Lower lobe of right lung (tissue), 2 donors: ENCODE data around the gene IL12A. TPM values are rescaled to one million over a fixed set of nuclear protein-coding genes. Genes with fewer than 3 reads are reported as not detected.

Source experiments
- ATAC-seq, 2 donors: fragments of 200-7000 bp; cut with Tn5 transposase; one replicate each; pipeline ENCODE4 v1.9.1; 2020 to 2022; ENCODE audit warnings: mild to moderate bottlenecking in 2 of 2, moderate library complexity in 2 of 2
- DNase-seq: peaks from one replicate; pipeline ENCODE4 v3.0.0-alpha.2; 2020
- H3K27ac ChIP-seq: fragments of 200-600 bp; one replicate; pipeline ENCODE4 v1.8.0; 2022
- H3K27me3 ChIP-seq: fragments of 200-600 bp; one replicate; pipeline ENCODE4 v1.8.0; 2022; ENCODE audit warnings: low read depth
- H3K36me3 ChIP-seq: fragments of 200-600 bp; one replicate; pipeline ENCODE4 v1.8.0; 2022; ENCODE audit warnings: mild to moderate bottlenecking
- H3K4me1 ChIP-seq: fragments of 200-600 bp; one replicate; pipeline ENCODE4 v1.8.0; 2022
- H3K4me3 ChIP-seq: fragments of 200-600 bp; one replicate; pipeline ENCODE4 v1.8.0; 2022; ENCODE audit warnings: mild to moderate bottlenecking
- H3K9me3 ChIP-seq: fragments of 200-600 bp; one replicate; pipeline ENCODE4 v1.8.0; 2022
- CTCF ChIP-seq: fragments of 200-600 bp; IDR thresholded peaks from one replicate; pipeline ENCODE4 v1.8.0; 2022; ENCODE audit warnings: antibody characterized with exemption, mild to moderate bottlenecking
- intact Hi-C: fragments of 100-400 bp; cut with DNase I; formaldehyde crosslinking; loops from one replicate; pipeline ENCODE4 v1.11.0; 2022
- total RNA-seq: library from RNA; stranded (reverse); fragmentation: NEBNext Ultra II Directional; extraction: Animal tissue kit (Norgen Biotek cat#: 25700); gene quantifications from one replicate; pipeline ENCODE4 v1.2.1, GENCODE V29; 2021
- donor health status: DM: no; HTN: yes; CAD: no; lungs with severe emphysema.

The IL12A gene
- total RNA-seq, 1 donor from 2014 or later: 2.9 TPM

GRCh38 chr3:160020057-160020711, 31.5 kb downstream of the IL12A start:
- H3K4me1 ChIP-seq: no peaks in the 10 kb centered on the region
- no peak for ATAC-seq
- no peaks in the 10 kb centered on the region for H3K9me3 ChIP-seq
- no peak for DNase-seq
- no peaks in the 10 kb centered on the region for H3K27me3 ChIP-seq
- TF ChIP-seq CTCF: no peak
- H3K4me3 ChIP-seq: no peak overlapping the region
- H3K36me3 ChIP-seq: no peaks in the 10 kb centered on the region
- no peak overlapping the region for H3K27ac ChIP-seq
- intact Hi-C loops: no loop called here

DNA sequence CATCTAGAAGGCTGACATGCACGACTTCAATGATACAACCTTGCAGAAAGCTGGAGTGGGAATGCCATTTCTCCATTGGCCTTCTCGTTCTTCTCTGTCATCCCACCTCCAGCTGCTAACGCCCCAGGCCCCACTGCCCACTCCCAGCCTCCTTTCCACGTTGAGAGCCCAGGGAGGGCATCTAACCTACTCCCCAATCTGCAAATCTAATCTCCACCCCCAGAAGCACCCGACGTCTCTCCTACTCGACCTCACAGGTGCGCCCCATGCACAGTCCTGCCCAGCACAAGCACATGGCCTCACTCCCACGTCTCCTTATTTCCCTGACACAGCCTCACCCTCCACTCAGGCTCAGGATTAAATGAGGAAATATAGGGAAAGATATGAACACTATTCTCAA, 33.4 kb downstream of the IL12A start:
- intact Hi-C loops: no loop called here
- Histone ChIP-seq H3K9me3 (no peaks in the 10 kb centered on the region), H3K4me3 (no peak overlapping the region), H3K4me1 (no peaks in the 10 kb centered on the region), H3K27ac (no peak overlapping the region), H3K36me3 (no peaks in the 10 kb centered on the region), H3K27me3 (no peaks in the 10 kb centered on the region)
- DNase-seq (no peak), ATAC-seq (no peak)
- TF ChIP-seq CTCF: no peak

DNA sequence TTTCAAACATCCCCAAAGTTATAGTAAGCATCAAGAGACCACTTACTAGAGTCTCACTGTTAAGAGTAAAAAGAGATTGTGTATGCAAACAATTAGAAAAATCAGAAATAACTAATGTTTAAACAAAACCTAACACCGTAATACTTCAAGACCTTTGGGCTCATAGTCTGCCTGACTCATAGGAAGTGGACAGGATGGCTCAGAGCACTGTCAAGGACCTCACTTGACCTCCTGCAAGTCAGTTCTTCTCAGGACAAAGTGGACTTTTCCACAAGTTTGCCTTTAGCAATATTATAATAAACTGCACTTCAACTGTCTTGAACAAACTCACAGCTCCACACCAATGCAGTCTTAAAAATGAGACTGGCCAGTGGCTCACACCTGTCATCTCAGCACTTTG, 34.8 kb downstream of the IL12A start:
- Histone ChIP-seq H3K36me3 (no peaks in the 10 kb centered on the region), H3K27ac (no peak overlapping the region), H3K4me1 (no peaks in the 10 kb centered on the region), H3K4me3 (no peak overlapping the region), H3K27me3 (no peaks in the 10 kb centered on the region), H3K9me3 (no peaks in the 10 kb centered on the region)
- DNase-seq: no peak
- ATAC-seq: peak in 1 of 2 donors; percentile 11
- no peak for TF ChIP-seq CTCF
- intact Hi-C loops: no loop called here

DNA sequence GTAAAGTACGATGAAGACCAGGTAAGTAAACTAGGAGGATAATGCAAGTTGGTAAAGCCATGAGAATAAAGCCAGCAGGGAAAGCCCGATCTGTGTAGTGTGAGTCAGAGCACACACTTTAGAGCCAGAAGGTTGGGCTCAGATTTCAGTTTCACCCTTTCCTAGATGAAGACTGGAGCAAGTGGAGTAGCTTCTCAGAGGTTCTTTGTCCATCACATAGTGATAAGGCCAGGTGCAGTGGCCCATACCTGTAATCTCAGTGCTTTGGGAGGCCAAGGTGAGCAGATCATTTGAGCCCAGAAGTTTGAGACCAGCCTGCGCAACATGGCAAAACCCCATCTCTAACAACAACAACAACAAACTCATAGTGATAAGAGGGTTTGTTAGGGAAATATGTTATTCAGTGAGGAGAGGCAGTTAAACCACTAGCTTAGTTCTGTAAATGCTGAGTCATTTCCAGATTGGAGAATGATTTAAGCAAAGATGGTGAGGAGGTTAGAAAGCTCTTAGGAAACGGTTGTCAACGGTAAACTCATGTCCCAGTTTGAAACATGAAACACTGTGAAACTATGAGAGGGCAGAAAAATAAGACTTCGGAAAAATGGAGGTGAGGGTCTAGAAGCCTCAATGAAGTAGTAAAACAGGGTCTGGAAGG, 39.0 kb downstream of the IL12A start:
- no peak for TF ChIP-seq CTCF
- intact Hi-C loops: no loop called here
- Histone ChIP-seq H3K27me3 (no peaks in the 10 kb centered on the region), H3K27ac (no peak overlapping the region), H3K4me3 (no peak overlapping the region), H3K36me3 (no peaks in the 10 kb centered on the region), H3K4me1 (no peaks in the 10 kb centered on the region), H3K9me3 (no peaks in the 10 kb centered on the region)
- ATAC-seq: peak; percentile 36 to 51
- no peak for DNase-seq

GRCh38 chr3:160035757-160036156, 47.1 kb downstream of the IL12A start:
- Histone ChIP-seq H3K4me3 (no peak overlapping the region), H3K9me3 (no peaks in the 10 kb centered on the region), H3K4me1 (peaks cover 6% of the 10 kb centered on the region), H3K36me3 (no peaks in the 10 kb centered on the region), H3K27ac (no peak overlapping the region), H3K27me3 (peaks cover 8% of the 10 kb centered on the region)
- no peak for DNase-seq
- intact Hi-C loops: loop anchor here (10.0 kb wide), 1 partner anchor 369 kb away; no protein-coding TSS in a partner anchor
- no peak for TF ChIP-seq CTCF
- ATAC-seq: no peak
